PFSK-1 (cell line): ENCODE measurements around the gene MTRF1L.

Source experiments
- FOXP2 ChIP-seq: optimal IDR thresholded peaks from 2 replicates; pipeline ENCODE3; 2011; ENCODE audit warnings: borderline replicate concordance, control low read depth, inconsistent platforms; ENCODE audit not compliant: insufficient read depth; ENCODE audit errors: extremely low read length, extremely low read depth
- POLR2AphosphoS5 ChIP-seq: IDR thresholded peaks from 2 replicates; pipeline ENCODE4 v1.6.1; 2012; ENCODE audit warnings: low read depth, mild to moderate bottlenecking, control low read depth, low read length, moderate library complexity
- REST ChIP-seq, 2 experiments: IDR thresholded peaks; 2 replicates each; pipeline versions ENCODE4 v1.6.1 to v1.8.0; 2011 to 2012; ENCODE audit warnings: low read depth in 2 of 2, low read length in 2 of 2, control low read depth in 1 of 2, inconsistent platforms in 1 of 2, mild to moderate bottlenecking in 1 of 2, moderate library complexity in 1 of 2; ENCODE audit not compliant: insufficient read depth in 1 of 2
- SIN3A ChIP-seq: IDR thresholded peaks from 2 replicates; pipeline ENCODE4 v1.6.1; 2012; ENCODE audit warnings: mild to moderate bottlenecking, low read length, moderate library complexity, borderline replicate concordance; ENCODE audit not compliant: insufficient read depth
- TAF1 ChIP-seq: IDR thresholded peaks from 2 replicates; pipeline ENCODE4 v1.6.1; 2012; ENCODE audit warnings: low read length, control low read depth, borderline replicate concordance; ENCODE audit not compliant: insufficient read depth

MTRF1L gene

GRCh38 chr6:152943260-152943897 is 59.1 kb downstream of the MTRF1L start:
- TF ChIP-seq SIN3A (no peak), POLR2AphosphoS5 (no peak), REST (IDR thresholded peaks at IDR 0.05; ENCODE audit: insufficient read depth in 1 of 2, low read depth in 2 of 2, low read length in 2 of 2) (no peak), FOXP2 (no peak), TAF1 (no peak)

GRCh38 chr6:152942319-152942869 is 60.1 kb downstream of the MTRF1L start:
- TF ChIP-seq TAF1 (no peak), REST (IDR thresholded peaks at IDR 0.05; ENCODE audit: insufficient read depth in 1 of 2, low read depth in 2 of 2, low read length in 2 of 2) (no peak), SIN3A (no peak), POLR2AphosphoS5 (no peak), FOXP2 (no peak)

GRCh38 chr6:152941746-152942145 is 60.8 kb downstream of the MTRF1L start:
- TF ChIP-seq FOXP2, result no peak
